Suprapubic skin (tissue), 3 donors: Measurements from ENCODE around the gene SLC6A19.

Experiments used
- CTCF ChIP-seq, 2 donors: fragments of 200-600 bp in 1 of 2; fragments of 450-650 bp in 1 of 2; sonication (generic) in 1 of 2; IDR thresholded peaks; one replicate each; pipeline ENCODE4 v1.5.1; 2016 to 2019; ENCODE audit warnings: antibody characterized with exemption in 2 of 2, mild to moderate bottlenecking in 1 of 2, moderate library complexity in 1 of 2
- EP300 ChIP-seq: sonication (generic); formaldehyde crosslinking; IDR thresholded peaks from one replicate; pipeline ENCODE4 v1.6.1; 2017; ENCODE audit warnings: antibody characterized with exemption

GRCh38 chr5:1257841-1258240, 56.4 kb downstream of the SLC6A19 start:
- TF ChIP-seq CTCF (IDR thresholded peaks at IDR 0.05) (no peak), EP300 (no peak)
